ENCODE data around the gene LCOR.
A peak's percentile ranks its signal among the peaks of the same experiment; 100 is the strongest.

Gene LCOR

GRCh38 chr10:96834120-96834519 lies 2.0 kb downstream of the LCOR start:
- Histone ChIP-seq H3K79me2 (ENCODE audit: insufficient read depth, low read depth) (peaks cover 63% of the 10 kb centered on the region), H3K27ac (peak overlapping the region; percentile 21; the same call in 1 of the 2 replicates), H4K20me1 (ENCODE audit: insufficient read depth) (peaks cover 14% of the 10 kb centered on the region), H3K4me1 (ENCODE audit: low read depth, poor library complexity, severe bottlenecking) (peaks cover 56% of the 10 kb centered on the region), H3K36me3 (ENCODE audit: insufficient read depth) (0 out of 2 replicates have a peak, but pooled peaks cover 3% of the 10 kb centered on the region), H2AFZ (ENCODE audit: low read depth) (no peak overlapping the region), H3K4me3 (IDR thresholded peaks at IDR 0.05; ENCODE audit: insufficient read depth, low read depth, low read length) (no peak overlapping the region), H3K27me3 (ENCODE audit: insufficient read depth, low read depth) (no peaks in the 10 kb centered on the region), H3K4me2 (peak overlapping the region; percentile 96), H3K9ac (peak overlapping the region; percentile 45; the same call in 1 of the 2 replicates)
- no peak for TF ChIP-seq CTCF (conservative IDR thresholded peaks at IDR 0.05; ENCODE audit: low read depth, low read length)

GRCh38 chr10:96835899-96836298 lies 3.8 kb downstream of the LCOR start:
- Histone ChIP-seq H4K20me1 (ENCODE audit: insufficient read depth) (peaks cover 19% of the 10 kb centered on the region), H3K27me3 (ENCODE audit: insufficient read depth, low read depth) (no peaks in the 10 kb centered on the region), H3K9ac (no peak overlapping the region; the same call in 1 of the 2 replicates), H3K27ac (peak overlapping the region; percentile 42), H3K79me2 (ENCODE audit: insufficient read depth, low read depth) (peaks cover 81% of the 10 kb centered on the region), H3K36me3 (ENCODE audit: insufficient read depth) (0 out of 2 replicates have a peak, but pooled peaks cover 3% of the 10 kb centered on the region), H3K4me1 (ENCODE audit: low read depth, poor library complexity, severe bottlenecking) (peaks cover 47% of the 10 kb centered on the region), H2AFZ (ENCODE audit: low read depth) (no peak overlapping the region), H3K4me2 (peak overlapping the region; percentile 86), H3K4me3 (IDR thresholded peaks at IDR 0.05; ENCODE audit: insufficient read depth, low read depth, low read length) (no peak overlapping the region)
- TF ChIP-seq CTCF (conservative IDR thresholded peaks at IDR 0.05; ENCODE audit: low read depth, low read length) = no peak

GRCh38 chr10:96838529-96838928 lies 6.4 kb downstream of the LCOR start:
- Histone ChIP-seq H3K4me2 (no peak overlapping the region), H4K20me1 (ENCODE audit: insufficient read depth) (peaks cover 19% of the 10 kb centered on the region), H2AFZ (ENCODE audit: low read depth) (no peak overlapping the region), H3K4me1 (ENCODE audit: low read depth, poor library complexity, severe bottlenecking) (peaks cover 40% of the 10 kb centered on the region), H3K27me3 (ENCODE audit: insufficient read depth, low read depth) (no peaks in the 10 kb centered on the region), H3K79me2 (ENCODE audit: insufficient read depth, low read depth) (peaks cover 98% of the 10 kb centered on the region), H3K9ac (no peak overlapping the region), H3K4me3 (IDR thresholded peaks at IDR 0.05; ENCODE audit: insufficient read depth, low read depth, low read length) (no peak overlapping the region), H3K27ac (no peak overlapping the region), H3K36me3 (ENCODE audit: insufficient read depth) (0 out of 2 replicates have a peak, but pooled peaks cover 3% of the 10 kb centered on the region)
- no peak for TF ChIP-seq CTCF (conservative IDR thresholded peaks at IDR 0.05; ENCODE audit: low read depth, low read length)

- Histone ChIP-seq H3K9ac (no peak overlapping the region), H3K79me2 (ENCODE audit: insufficient read depth, low read depth) (peaks cover 96% of the 10 kb centered on the region), H3K4me1 (ENCODE audit: low read depth, poor library complexity, severe bottlenecking) (peaks cover 22% of the 10 kb centered on the region), H3K4me2 (no peak overlapping the region), H4K20me1 (ENCODE audit: insufficient read depth) (peaks cover 13% of the 10 kb centered on the region), H3K27me3 (ENCODE audit: insufficient read depth, low read depth) (no peaks in the 10 kb centered on the region), H2AFZ (ENCODE audit: low read depth) (no peak overlapping the region), H3K4me3 (IDR thresholded peaks at IDR 0.05; ENCODE audit: insufficient read depth, low read depth, low read length) (no peak overlapping the region), H3K36me3 (ENCODE audit: insufficient read depth) (0 out of 2 replicates have a peak, but pooled peaks cover 3% of the 10 kb centered on the region), H3K27ac (no peak overlapping the region)
- TF ChIP-seq CTCF (conservative IDR thresholded peaks at IDR 0.05; ENCODE audit: low read depth, low read length) = no peak
Observed at GRCh38 chr10:96840841-96841518, 8.9 kb downstream of the LCOR start.
